T-cell (primary cell): ENCODE results near the gene SCMH1. TPM values are rescaled to one million over a fixed set of nuclear protein-coding genes. Genes with fewer than 3 reads are reported as not detected.

Experiments used
- ATAC-seq, 4 experiments: fragments of 200-7000 bp in 3 of 4; fragments of 150-1000 bp in 1 of 4; cut with Tn5 transposase; replicated peaks in 1 of 4; 1 replicate in 3 of 4; 2 replicates in 1 of 4; pipeline ENCODE4 v1.10.0; 2021; ENCODE audit warnings: moderate library complexity in 3 of 4, mild to moderate bottlenecking in 2 of 4, moderate number of reproducible peaks in 1 of 4
- CTCF ChIA-PET, 2 donors: fragments of 300-600 bp; sonication (Branson Sonifier 250); formaldehyde crosslinking; loops; one replicate each; lab custom pipeline; 2022; ENCODE audit warnings: antibody characterized with exemption in 2 of 2; lab: Charles Lee
- POLR2A ChIA-PET, 2 donors: fragments of 300-600 bp; sonication (Branson Sonifier 250); formaldehyde crosslinking; loops; one replicate each; lab custom pipeline; 2022; ENCODE audit warnings: antibody characterized with exemption in 2 of 2; lab: Charles Lee
- DNase-seq, 35 experiments: peaks; one replicate each; pipeline versions ENCODE4 v3.0.0 to v3.0.0-alpha.2; 2013 to 2023
- H3K27ac ChIP-seq: one replicate; pipeline ENCODE4 v1.5.1; 2013; ENCODE audit warnings: low read length
- H3K27me3 ChIP-seq, 2 experiments: replicated peaks in 1 of 2; 1 replicate in 1 of 2; 2 replicates in 1 of 2; pipeline versions ENCODE4 v1.6.1 to v1.7.0; 2013; ENCODE audit warnings: low read length in 1 of 2, mixed read lengths in 1 of 2; ENCODE audit not compliant: control insufficient read depth in 2 of 2, insufficient read depth in 2 of 2; ENCODE audit errors: extremely low read depth in 1 of 2
- H3K36me3 ChIP-seq, 2 donors: 1 replicate in 1 of 2; 2 replicates in 1 of 2; pipeline versions ENCODE4 v1.6.1 to v1.7.0; 2013; ENCODE audit warnings: low read length in 1 of 2; ENCODE audit not compliant: control insufficient read depth in 2 of 2, insufficient read depth in 1 of 2; ENCODE audit errors: extremely low read depth in 1 of 2
- H3K4me1 ChIP-seq, 2 experiments: 1 replicate in 1 of 2; 2 replicates in 1 of 2; pipeline versions ENCODE4 v1.6.1 to v1.7.0; 2013; ENCODE audit warnings: low read length in 2 of 2, mixed read lengths in 1 of 2; ENCODE audit not compliant: insufficient read depth in 2 of 2, control insufficient read depth in 1 of 2; ENCODE audit errors: extremely low read depth in 1 of 2
- H3K4me3 ChIP-seq, 2 donors: 1 replicate in 1 of 2; 2 replicates in 1 of 2; pipeline versions ENCODE4 v1.5.1 to v1.7.0; 2013; ENCODE audit warnings: mild to moderate bottlenecking in 2 of 2, low read length in 1 of 2, moderate library complexity in 1 of 2; ENCODE audit not compliant: control insufficient read depth in 1 of 2; ENCODE audit errors: extremely low read depth in 1 of 2
- H3K9me3 ChIP-seq: 2 replicates; pipeline ENCODE4 v1.7.0; 2013
- H3K27ac Mint-ChIP-seq, 2 donors: one replicate each; pipeline ENCODE4 v1.8.0; 2020 to 2021; ENCODE audit warnings: mild to moderate bottlenecking in 2 of 2, mixed read lengths in 2 of 2
- H3K27me3 Mint-ChIP-seq, 2 donors: one replicate each; pipeline ENCODE4 v1.8.0; 2021 to 2022; ENCODE audit warnings: mixed read lengths in 2 of 2
- H3K36me3 Mint-ChIP-seq: one replicate; pipeline ENCODE4 v1.8.0; 2021; ENCODE audit warnings: mixed read lengths
- H3K4me1 Mint-ChIP-seq, 3 donors: one replicate each; pipeline ENCODE4 v1.8.0; 2020 to 2022; ENCODE audit warnings: mixed read lengths in 3 of 3, mild to moderate bottlenecking in 1 of 3
- H3K4me3 Mint-ChIP-seq, 3 donors: one replicate each; pipeline ENCODE4 v1.8.0; 2020 to 2022; ENCODE audit warnings: mild to moderate bottlenecking in 3 of 3, mixed read lengths in 3 of 3, moderate library complexity in 3 of 3
- H3K9me3 Mint-ChIP-seq, 3 donors: one replicate each; pipeline ENCODE4 v1.8.0; 2020 to 2022; ENCODE audit warnings: mixed read lengths in 3 of 3
- WGBS: methylation state at CpG from one replicate; pipeline ENCODE4 v1.1.5; 2013; ENCODE audit warnings: missing lambda C conversion rate; ENCODE audit not compliant: insufficient coverage; 5-methylcytosine and 5-hydroxymethylcytosine counted together
- total RNA-seq, 35 experiments: library from RNA in 6 of 35; stranded (reverse) in 6 of 35; fragments of 120-200 nt in 1 of 35; gene quantifications; one replicate each; pipeline versions ENCODE4 v1.2.1 to v1.2.4 and lab custom pipeline; 2013 to 2026

SCMH1 gene
- total RNA-seq, 5 donors from 2014 or later (not counting 1 experiment from before 2014, with no cell fraction given): 14.8 to 24.2 (median 19.6) TPM

DNA sequence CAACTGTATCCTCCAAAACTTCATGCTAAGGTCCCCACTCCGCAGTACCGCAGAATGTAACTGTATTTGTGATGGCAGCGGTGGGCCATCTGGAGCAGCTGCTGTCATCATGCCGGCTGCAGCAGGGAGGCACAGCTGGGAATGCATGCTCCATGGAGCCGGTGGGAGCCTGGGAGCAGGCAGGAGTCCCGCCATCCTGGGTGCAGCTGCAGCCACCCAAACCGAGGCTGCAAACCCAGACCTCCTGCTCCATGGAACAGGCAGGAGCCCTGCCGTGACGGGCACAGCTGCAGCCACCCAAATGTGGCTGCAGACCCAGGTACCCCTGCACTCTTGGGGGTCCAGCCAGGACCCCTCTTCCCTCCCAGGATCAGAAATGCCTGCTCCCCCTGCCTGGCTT lies 80.3 kb downstream of the SCMH1 start:
- 98% methylated on average over 9 of the region's 9 CpGs for WGBS
- Mint-ChIP-seq H3K9me3 (peaks cover 0 to under 1% (median 0%) of the 10 kb centered on the region in 3 donors), H3K27me3 (no peaks in the 10 kb centered on the region), H3K36me3 (peaks cover 27% of the 10 kb centered on the region), H3K27ac (no peak overlapping the region), H3K4me1 (no peaks in the 10 kb centered on the region), H3K4me3 (no peak overlapping the region)
- peaks cover 0 to 5% of the 10 kb centered on the region in 2 donors for H3K36me3 ChIP-seq
- ATAC-seq (no peak), DNase-seq (no peak)
- H3K4me3 ChIP-seq: no peak overlapping the region
- H3K4me1 ChIP-seq: no peaks in the 10 kb centered on the region
- no peaks in the 10 kb centered on the region for H3K9me3 ChIP-seq
- H3K27me3 ChIP-seq: no peaks in the 10 kb centered on the region
- ChIA-PET CTCF (no interaction called here), POLR2A (no interaction called here)
- H3K27ac ChIP-seq: no peak overlapping the region

- Mint-ChIP-seq H3K4me1 (no peaks in the 10 kb centered on the region), H3K27me3 (no peaks in the 10 kb centered on the region), H3K27ac (no peak overlapping the region), H3K9me3 (no peaks in the 10 kb centered on the region), H3K4me3 (no peak overlapping the region), H3K36me3 (peaks cover 31% of the 10 kb centered on the region)
- H3K36me3 ChIP-seq: peaks cover 0 to 5% of the 10 kb centered on the region in 2 donors
- H3K27me3 ChIP-seq: no peaks in the 10 kb centered on the region
- POLR2A ChIA-PET: no interaction called here
- H3K4me1 ChIP-seq: no peaks in the 10 kb centered on the region
- no peak overlapping the region for H3K27ac ChIP-seq
- DNase-seq: no peak
- no peak for ATAC-seq
- H3K9me3 ChIP-seq: no peaks in the 10 kb centered on the region
- CTCF ChIA-PET: no interaction called here
- H3K4me3 ChIP-seq: no peak overlapping the region
- no CpG with 5 or more reads among the region's 3 CpGs for WGBS
Measured at GRCh38 chr1:41160498-41161110, 81.5 kb downstream of the SCMH1 start.

DNA sequence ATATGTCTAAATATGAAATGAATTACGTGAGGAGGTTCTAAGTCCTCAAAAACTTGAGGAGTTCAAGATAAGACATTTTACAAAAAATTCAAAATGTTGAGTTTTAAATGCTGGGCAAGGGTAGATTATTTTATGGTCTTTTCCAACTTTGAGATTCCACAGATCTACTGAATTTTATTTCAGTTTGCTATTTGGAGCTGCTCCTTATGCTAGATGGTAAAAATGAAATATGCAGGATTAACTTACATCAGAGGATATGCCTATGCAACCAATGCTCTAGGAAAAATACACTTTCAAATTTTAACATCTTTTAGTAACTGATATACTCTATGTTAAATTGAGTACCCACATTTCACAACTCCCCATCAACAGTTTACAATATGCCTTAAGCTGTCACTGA lies 83.1 kb downstream of the SCMH1 start:
- POLR2A ChIA-PET: no interaction called here
- H3K4me1 ChIP-seq: no peaks in the 10 kb centered on the region
- peaks cover 29% of the 10 kb centered on the region for H3K36me3 Mint-ChIP-seq
- H3K36me3 ChIP-seq: peaks cover 0 to 5% of the 10 kb centered on the region in 2 donors
- no peaks in the 10 kb centered on the region for H3K27me3 Mint-ChIP-seq
- CTCF ChIA-PET: no interaction called here
- no peaks in the 10 kb centered on the region for H3K9me3 ChIP-seq
- no peak overlapping the region for H3K4me3 ChIP-seq
- H3K27ac ChIP-seq: no peak overlapping the region
- H3K27ac Mint-ChIP-seq: no peak overlapping the region
- WGBS: no CpG with 5 or more reads among the region's 1 CpG
- H3K9me3 Mint-ChIP-seq: no peaks in the 10 kb centered on the region
- no peak overlapping the region for H3K4me3 Mint-ChIP-seq
- H3K4me1 Mint-ChIP-seq: no peaks in the 10 kb centered on the region
- H3K27me3 ChIP-seq: no peaks in the 10 kb centered on the region
- DNase-seq (no peak), ATAC-seq (no peak)

DNA sequence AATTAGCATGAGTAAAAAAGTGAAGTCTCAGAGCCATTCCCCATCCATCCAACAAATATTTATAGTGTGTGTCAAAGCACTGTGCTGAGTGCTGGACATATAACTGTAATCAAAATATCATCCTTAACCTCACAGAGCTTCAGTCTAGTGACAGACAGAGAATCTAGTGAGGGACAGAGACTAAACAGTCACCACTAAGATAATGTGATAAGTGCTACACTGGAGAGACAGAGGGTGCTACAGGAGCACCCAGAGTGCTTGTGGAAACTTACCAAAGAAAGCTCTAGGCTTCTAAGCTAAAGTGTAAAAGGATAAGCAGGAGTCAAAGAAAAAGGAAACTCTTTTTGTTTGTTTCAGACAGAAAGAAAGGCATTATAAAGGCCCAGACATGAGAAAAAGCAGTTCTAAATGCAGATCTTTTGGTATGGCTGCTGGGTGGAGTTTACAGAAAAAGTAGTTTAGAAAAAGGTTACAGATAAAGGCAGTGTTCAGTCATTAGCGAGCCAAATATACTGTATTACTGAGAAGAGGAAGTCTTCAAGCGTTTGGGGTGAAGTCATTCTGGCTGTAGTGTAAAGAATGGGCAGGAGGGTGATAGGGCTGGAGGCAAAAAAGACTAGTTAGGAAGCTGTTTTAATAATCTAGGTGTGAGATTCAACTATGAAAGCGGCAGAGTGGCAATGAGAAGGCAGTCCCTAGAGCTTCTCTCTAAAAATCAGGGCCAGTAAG lies 83.8 kb downstream of the SCMH1 start:
- H3K27me3 Mint-ChIP-seq: no peaks in the 10 kb centered on the region
- H3K4me3 ChIP-seq: no peak overlapping the region
- no peak for DNase-seq
- H3K36me3 ChIP-seq: peaks cover 0 to 5% of the 10 kb centered on the region in 2 donors
- H3K27ac ChIP-seq: no peak overlapping the region
- POLR2A ChIA-PET: interaction anchor here in 1 of 2 donors (0.8 kb wide), 1 partner anchor 27 kb away, joined by 3 read pairs; no protein-coding TSS in a partner anchor
- H3K4me3 Mint-ChIP-seq: no peak overlapping the region
- H3K27me3 ChIP-seq: no peaks in the 10 kb centered on the region
- H3K36me3 Mint-ChIP-seq: peaks cover 27% of the 10 kb centered on the region
- no peaks in the 10 kb centered on the region for H3K9me3 ChIP-seq
- CTCF ChIA-PET: no interaction called here
- no peak overlapping the region for H3K27ac Mint-ChIP-seq
- ATAC-seq: no peak
- H3K9me3 Mint-ChIP-seq: no peaks in the 10 kb centered on the region
- no peaks in the 10 kb centered on the region for H3K4me1 Mint-ChIP-seq
- 100% methylated on average over 1 of the region's 3 CpGs for WGBS
- H3K4me1 ChIP-seq: no peaks in the 10 kb centered on the region

DNA sequence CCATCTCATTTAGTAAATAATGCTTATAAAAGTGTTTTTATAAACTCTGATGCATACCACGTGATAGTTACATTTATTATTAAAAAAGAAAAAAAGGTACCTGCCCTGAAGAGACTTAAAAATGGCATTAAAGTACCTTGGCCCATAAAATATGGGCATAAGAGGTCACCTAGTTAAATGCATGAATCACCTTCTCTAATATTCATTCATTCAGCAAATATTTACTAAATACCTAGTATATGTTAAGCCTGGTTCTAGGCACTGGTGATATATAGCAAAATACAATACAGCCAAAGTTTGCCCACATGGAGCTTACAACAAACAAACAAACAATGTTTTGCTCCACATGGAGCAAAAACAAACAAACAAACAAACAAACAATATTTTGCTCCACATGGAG lies 87.0 kb downstream of the SCMH1 start:
- ChIA-PET POLR2A (no interaction called here), CTCF (interaction anchor here in 1 of 2 donors (0.6 kb wide), 1 partner anchor 81 kb away, joined by 4 read pairs; no protein-coding TSS in a partner anchor)
- Mint-ChIP-seq H3K36me3 (peaks cover 39% of the 10 kb centered on the region), H3K9me3 (no peaks in the 10 kb centered on the region), H3K27ac (no peak overlapping the region), H3K4me1 (no peaks in the 10 kb centered on the region), H3K4me3 (no peak overlapping the region), H3K27me3 (no peaks in the 10 kb centered on the region)
- H3K27me3 ChIP-seq: no peaks in the 10 kb centered on the region
- H3K4me1 ChIP-seq: no peaks in the 10 kb centered on the region
- H3K36me3 ChIP-seq: peaks cover 4 to 5% of the 10 kb centered on the region in 2 donors
- no peak for DNase-seq
- no peak overlapping the region for H3K27ac ChIP-seq
- ATAC-seq: no peak
- WGBS: no CpG with 5 or more reads among the region's 1 CpG
- H3K4me3 ChIP-seq: no peak overlapping the region
- H3K9me3 ChIP-seq: no peaks in the 10 kb centered on the region

DNA sequence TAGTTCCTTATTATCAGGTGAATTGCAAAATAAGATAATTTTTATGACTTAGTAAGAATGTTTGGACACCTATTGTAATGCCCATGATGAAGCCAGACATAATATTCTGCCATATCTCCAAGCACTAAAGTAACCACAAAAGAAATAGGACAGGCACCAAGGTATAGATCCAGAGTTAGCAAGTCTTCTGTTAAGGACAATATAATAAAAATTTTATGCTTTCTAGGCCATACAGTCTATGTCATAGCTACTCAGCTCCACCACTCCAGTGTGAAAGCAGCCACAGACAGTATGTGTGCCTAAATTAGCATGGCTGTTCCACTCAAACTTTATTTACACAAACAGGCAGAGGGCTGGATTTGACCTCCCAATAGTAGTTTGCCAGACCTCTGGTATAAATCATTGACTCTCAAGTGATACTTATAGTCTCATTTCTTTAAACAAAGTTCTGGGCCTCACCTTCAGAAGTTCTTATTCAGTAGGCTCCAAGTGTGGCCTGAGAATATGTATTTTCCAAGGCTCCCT lies 88.3 kb downstream of the SCMH1 start:
- CTCF ChIA-PET: interaction anchor here in 1 of 2 donors (0.6 kb wide), 1 partner anchor 131 kb away, joined by 3 read pairs; no protein-coding TSS in a partner anchor
- H3K27ac Mint-ChIP-seq: no peak overlapping the region
- H3K36me3 Mint-ChIP-seq: peaks cover 47% of the 10 kb centered on the region
- H3K4me1 ChIP-seq: no peaks in the 10 kb centered on the region
- H3K36me3 ChIP-seq: peaks cover 4 to 5% of the 10 kb centered on the region in 2 donors
- H3K27me3 ChIP-seq: no peaks in the 10 kb centered on the region
- POLR2A ChIA-PET: no interaction called here
- no peaks in the 10 kb centered on the region for H3K9me3 Mint-ChIP-seq
- ATAC-seq (no peak), DNase-seq (no peak)
- no peak overlapping the region for H3K27ac ChIP-seq
- H3K27me3 Mint-ChIP-seq: no peaks in the 10 kb centered on the region
- no peak overlapping the region for H3K4me3 Mint-ChIP-seq
- H3K4me3 ChIP-seq: no peak overlapping the region
- H3K9me3 ChIP-seq: no peaks in the 10 kb centered on the region
- H3K4me1 Mint-ChIP-seq: no peaks in the 10 kb centered on the region
